ENCODE data around the gene BLVRB.

The BLVRB gene

DNA sequence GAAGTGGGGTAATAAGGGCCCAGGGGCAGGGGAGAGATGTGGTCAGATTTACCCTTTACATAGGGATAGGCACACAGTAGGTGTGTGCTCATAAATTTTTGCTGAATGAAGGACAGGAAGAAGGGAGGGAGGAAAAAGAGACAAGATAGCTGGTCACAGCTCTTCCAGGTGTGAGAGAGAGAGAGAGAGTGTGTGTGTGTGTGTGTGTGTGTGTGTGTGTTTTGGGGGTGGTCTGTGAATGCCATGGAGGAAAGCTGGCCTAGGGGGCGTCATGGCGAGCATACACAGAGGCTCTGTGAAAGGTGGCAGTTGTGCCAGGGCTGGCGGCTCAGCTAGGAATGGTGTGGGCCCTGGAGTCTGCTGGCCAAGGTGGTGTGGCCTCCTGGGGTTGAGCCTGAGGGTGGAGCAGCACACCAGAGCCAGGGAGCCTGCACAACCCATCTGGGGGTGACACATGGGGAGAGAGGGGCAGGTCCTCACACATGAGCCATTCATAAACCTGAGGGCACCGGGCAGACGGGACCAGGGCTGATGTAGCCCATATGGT is 46.4 kb downstream of the BLVRB start:
- TF ChIP-seq, protein P1, sequence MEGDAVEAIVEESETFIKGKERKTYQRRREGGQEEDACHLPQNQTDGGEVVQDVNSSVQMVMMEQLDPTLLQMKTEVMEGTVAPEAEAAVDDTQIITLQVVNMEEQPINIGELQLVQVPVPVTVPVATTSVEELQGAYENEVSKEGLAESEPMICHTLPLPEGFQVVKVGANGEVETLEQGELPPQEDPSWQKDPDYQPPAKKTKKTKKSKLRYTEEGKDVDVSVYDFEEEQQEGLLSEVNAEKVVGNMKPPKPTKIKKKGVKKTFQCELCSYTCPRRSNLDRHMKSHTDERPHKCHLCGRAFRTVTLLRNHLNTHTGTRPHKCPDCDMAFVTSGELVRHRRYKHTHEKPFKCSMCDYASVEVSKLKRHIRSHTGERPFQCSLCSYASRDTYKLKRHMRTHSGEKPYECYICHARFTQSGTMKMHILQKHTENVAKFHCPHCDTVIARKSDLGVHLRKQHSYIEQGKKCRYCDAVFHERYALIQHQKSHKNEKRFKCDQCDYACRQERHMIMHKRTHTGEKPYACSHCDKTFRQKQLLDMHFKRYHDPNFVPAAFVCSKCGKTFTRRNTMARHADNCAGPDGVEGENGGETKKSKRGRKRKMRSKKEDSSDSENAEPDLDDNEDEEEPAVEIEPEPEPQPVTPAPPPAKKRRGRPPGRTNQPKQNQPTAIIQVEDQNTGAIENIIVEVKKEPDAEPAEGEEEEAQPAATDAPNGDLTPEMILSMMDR (IDR thresholded peaks at IDR 0.05; ENCODE audit: borderline replicate concordance, control extremely low read depth, extremely low read depth, insufficient read depth, missing control alignments): no peak
- in situ Hi-C loops (cut with MboI; ENCODE audit: low sequenced_read_pairs, unreplicated experiment): no loop called here
- no peak for DNase-seq (ENCODE audit: low spot score)

DNA sequence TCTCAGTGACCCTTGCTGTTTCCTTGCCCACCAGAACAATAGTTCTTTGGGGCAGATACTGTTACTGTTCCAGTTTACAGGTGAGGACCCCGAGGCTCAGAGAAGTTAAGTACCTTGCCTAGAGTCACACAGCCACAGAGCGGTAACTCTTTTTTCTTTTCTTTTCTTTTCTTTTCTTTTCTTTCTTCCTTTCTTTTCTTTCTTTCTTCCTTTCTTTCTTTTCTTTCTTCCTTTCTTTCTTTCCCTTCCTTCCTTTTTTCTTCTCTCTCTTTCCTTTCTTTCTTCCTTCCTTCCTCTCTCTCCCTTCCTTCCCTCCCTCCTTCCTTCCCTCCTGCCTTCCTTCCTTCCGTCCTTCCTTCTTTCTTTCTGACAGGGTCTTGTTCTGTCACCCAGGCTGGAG is 47.5 kb downstream of the BLVRB start:
- in situ Hi-C loops (cut with MboI; ENCODE audit: low sequenced_read_pairs, unreplicated experiment): no loop called here
- TF ChIP-seq, protein P1 (IDR thresholded peaks at IDR 0.05; ENCODE audit: borderline replicate concordance, control extremely low read depth, extremely low read depth, insufficient read depth, missing control alignments): no peak
- DNase-seq (ENCODE audit: low spot score): no peak

DNA sequence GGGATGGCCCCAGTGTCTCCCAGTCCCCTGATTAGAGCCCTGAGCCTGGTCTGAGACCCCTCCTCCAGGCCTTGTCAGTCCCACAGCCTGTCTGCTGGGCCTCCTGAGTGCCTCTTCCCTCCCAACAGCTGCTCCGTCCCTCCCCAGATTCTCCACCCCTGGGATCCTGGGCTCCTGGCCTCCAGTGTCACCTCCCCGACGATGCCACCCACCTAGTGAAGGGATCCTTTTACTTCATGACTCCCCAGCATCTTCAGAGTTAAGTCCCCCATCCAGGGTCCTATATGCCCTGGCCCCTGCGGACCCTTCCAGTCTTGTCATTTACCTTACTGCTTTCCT is 47.9 kb downstream of the BLVRB start:
- in situ Hi-C loops (cut with MboI; ENCODE audit: low sequenced_read_pairs, unreplicated experiment): no loop called here
- no peak for DNase-seq (ENCODE audit: low spot score)

DNA sequence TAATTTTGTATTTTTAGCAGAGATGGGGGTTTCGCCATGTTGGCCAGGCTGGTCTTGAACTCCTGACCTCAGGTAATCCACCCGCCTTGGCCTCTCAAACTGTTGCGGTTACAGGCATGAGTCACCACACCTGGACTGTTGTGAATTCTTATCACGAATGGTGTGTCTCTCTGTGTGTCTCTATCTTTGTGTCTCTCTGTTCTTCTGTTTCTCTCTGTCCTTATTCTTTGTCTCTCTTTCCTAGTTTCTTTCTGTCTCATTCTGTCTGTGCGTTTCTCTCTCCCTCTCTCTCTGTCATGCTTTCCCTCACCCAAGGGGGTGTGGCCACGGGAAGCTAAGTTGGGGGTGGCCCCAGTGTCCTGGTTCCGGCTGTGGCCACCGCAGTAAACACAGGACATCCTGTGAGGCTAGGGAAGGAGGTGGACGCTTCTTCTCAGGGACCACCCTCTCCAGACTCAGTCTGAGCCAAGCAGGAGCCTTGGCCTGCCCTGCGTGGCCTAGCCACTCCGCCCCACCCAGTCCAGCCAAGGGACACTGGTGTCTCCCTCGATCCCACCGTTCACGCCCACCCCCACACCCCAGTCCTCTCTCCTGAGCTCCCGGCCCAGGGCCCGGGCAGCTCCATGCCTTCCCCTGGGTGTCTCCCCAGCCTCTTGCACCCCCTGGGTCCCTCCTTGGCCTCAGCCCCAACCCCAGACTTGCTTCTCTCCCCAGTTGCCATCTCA is 48.5 kb downstream of the BLVRB start:
- in situ Hi-C loops (cut with MboI; ENCODE audit: low sequenced_read_pairs, unreplicated experiment): no loop called here
- peak; percentile 52 for DNase-seq (ENCODE audit: low spot score)
- TF ChIP-seq, protein P1 (IDR thresholded peaks at IDR 0.05; ENCODE audit: borderline replicate concordance, control extremely low read depth, extremely low read depth, insufficient read depth, missing control alignments): no peak

More for the DNA sequence above, 47.9 kb downstream of the BLVRB start:
- TF ChIP-seq, protein P1 (IDR thresholded peaks at IDR 0.05; ENCODE audit: borderline replicate concordance, control extremely low read depth, extremely low read depth, insufficient read depth, missing control alignments): no peak

DNA sequence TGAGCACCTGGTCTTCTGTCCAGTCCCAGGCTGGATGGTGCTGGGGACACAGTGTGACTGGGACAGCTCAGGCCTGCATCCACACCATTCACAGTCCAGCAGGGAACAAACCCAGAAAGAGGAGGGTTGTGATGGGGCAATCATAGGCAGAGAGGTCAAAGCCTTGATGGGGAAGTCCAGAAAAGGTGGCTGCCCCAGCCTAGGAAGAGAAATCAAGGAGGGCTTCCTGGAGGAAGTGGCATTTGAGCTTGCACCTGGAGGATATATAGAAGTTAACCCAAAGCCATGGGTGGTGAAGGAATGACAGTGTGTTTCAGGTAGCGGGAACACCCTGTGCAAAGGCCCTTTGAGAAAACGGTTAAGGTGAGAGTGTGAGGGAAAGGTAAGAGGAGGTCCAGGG is 49.8 kb downstream of the BLVRB start:
- in situ Hi-C loops (cut with MboI; ENCODE audit: low sequenced_read_pairs, unreplicated experiment): no loop called here
- DNase-seq (ENCODE audit: low spot score): peak; percentile 8
- TF ChIP-seq, protein P1 (IDR thresholded peaks at IDR 0.05; ENCODE audit: borderline replicate concordance, control extremely low read depth, extremely low read depth, insufficient read depth, missing control alignments): no peak

DNA sequence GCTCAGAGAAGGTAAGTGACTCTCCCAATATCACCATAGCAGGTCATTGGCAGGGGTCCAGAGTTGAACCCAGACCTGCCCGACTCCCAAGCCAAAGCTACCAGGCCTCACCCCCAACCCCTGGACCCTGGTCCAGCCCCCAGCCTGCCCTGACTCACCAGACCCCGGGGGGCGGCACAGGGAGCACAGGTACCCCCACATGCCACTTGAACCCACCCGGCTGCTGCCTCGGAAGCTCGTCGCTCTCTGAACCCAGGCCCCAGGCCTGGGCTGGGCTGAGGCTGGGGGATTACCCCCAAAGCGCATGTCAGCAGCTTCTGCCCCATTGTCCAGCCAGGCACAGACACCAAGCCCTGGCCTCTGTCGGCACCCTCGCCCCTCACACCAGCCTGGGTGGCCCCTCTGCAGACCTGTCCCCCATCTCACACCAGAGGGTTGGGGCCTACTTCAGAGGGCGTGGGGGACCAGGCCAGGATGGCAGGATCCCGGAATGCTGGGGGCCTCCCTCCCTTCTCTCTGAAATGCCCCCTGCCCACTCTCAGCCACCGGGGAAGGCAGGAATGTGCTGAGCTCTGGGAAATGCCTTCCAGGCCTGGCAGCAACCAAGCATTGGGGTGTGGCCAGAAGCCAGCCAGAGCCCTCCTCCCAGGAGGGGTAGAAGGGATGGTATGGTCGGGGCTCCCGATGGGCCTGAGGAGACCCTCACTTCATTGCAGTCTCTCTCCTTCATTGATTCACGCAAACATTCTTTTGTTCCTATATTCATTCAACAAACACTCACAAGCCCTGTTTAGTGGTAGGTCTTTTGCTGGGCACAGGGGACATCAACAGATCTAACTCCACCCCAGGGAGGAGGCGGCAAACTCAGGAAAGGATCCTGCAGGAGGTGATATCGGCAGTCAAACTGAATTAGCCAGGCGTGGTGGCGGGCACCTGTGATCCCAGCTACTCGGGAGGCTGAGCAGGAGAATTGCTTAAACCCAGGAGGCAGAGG is 50.7 kb downstream of the BLVRB start:
- in situ Hi-C loops (cut with MboI; ENCODE audit: low sequenced_read_pairs, unreplicated experiment): no loop called here
- TF ChIP-seq, protein P1 (IDR thresholded peaks at IDR 0.05; ENCODE audit: borderline replicate concordance, control extremely low read depth, extremely low read depth, insufficient read depth, missing control alignments): no peak
- DNase-seq (ENCODE audit: low spot score): peak; percentile 12

Data from GM13976 (cell line).